UCSD-AML1 (cell line): ENCODE data around the gene TMEM109.

Source experiments
- DNase-seq: peaks from one replicate; lab custom pipeline; 2025; ENCODE audit not compliant: unreplicated experiment; lab: John Stamatoyannopoulos, UW

TMEM109 gene

DNA sequence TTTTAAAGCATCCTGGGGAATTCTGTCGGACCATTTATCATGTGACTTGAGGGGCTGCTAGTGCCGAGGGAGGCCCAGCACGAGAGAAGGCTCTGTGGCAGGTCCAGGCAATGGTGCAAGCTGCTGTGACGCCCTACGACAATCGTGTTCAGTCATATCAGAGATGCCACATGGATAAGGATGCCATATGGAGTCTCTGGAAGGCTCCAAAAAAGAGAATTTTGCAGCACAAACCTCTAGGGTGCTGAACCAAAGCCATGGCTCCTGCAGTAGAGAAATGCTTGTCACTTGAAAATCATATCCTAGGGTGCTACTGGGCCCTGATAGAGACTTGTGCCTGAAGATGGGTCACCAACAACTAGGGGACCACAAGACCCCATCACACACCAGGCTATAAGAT, 50.8 kb downstream of the TMEM109 start:
- DNase-seq = no peak

- no peak for DNase-seq
Observed at GRCh38 chr11:60966890-60967289, 52.9 kb downstream of the TMEM109 start.

- DNase-seq = no peak
Observed at GRCh38 chr11:60968223-60968622, 54.3 kb downstream of the TMEM109 start.

DNA sequence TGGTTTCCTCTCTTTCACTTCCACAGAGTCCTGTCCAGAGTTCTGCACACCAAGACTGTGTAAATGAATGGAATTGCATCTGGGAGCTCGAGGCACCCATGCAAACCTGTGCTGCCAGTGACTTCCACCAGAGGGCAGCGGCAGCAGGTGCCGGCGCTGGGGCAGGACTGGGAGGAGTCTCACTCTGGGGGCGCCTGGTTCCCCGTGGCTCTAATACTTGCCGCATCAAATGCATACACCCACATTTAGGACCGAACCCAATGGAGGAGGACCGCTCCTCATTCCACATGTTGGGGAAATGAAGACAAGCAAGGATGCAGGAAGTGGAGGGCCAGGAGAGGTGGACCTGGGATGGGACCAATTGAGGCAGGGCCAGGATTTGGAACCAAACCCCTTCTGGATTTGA, 56.4 kb downstream of the TMEM109 start:
- peak; percentile 77 for DNase-seq

DNA sequence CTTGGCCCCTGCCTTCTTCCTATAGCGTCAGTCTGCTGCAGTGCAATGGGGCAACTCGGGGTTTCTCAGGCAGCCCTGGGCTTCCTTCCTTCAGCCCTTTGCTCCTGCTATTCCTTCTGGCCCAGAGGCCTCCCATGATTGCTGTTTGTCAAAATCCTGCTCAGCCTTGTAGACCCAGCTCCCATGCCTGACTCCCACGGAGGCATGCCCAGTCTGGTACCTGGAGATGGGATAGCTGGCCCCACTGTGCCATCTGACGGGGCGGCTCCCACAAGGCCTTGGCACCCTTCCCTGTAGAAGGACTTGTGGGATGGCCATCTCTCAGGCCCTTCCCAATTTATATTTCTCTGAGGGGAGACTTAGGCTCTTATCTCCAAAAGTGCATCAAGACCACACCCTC, 56.9 kb downstream of the TMEM109 start:
- DNase-seq = no peak

- peak; percentile 58 for DNase-seq
Observed at GRCh38 chr11:60971520-60971919, 57.6 kb downstream of the TMEM109 start, which contains the start of gene CD6. TSS of gene CD6 (plus strand) at chr11:60971680. CDS start at chr11:60971866, 186 bp downstream.

- DNase-seq = peak; percentile 58
Observed at GRCh38 chr11:60972182-60973030, 58.4 kb downstream of the TMEM109 start.
